ENCODE results near the gene SFR1.

GRCh38 chr10:104117839-104118323 is 4.1 kb upstream of the SFR1 start:
- no peak for TF ChIP-seq EZH2 (optimal IDR thresholded peaks at IDR 0.05; ENCODE audit: low read depth, low read length)
- no peak for TF ChIP-seq CTCF (IDR thresholded peaks at IDR 0.05; ENCODE audit: low read length)
- TF ChIP-seq EZH2phosphoT487 (IDR thresholded peaks at IDR 0.05; ENCODE audit: low read length): no peak

All from MM.1S (cell line).